GM12878 (cell line): Measurements from ENCODE around the gene NKAIN2. TPM values are rescaled to one million over a fixed set of nuclear protein-coding genes. Genes with fewer than 3 reads are reported as not detected.

Source experiments
- ATAC-seq: fragments of 200-7000 bp; cut with Tn5 transposase; 3 replicates; pipeline ENCODE4 v1.9.1; 2020; ENCODE audit warnings: mild to moderate bottlenecking, moderate library complexity
- BruUV-seq: library from RNA; stranded (reverse); fragments of 400-500 nt; replicated peaks from 2 replicates; lab custom pipeline; 2021; lab: Mats Ljungman, UMichigan
- CTCF ChIA-PET: fragments of 300-600 bp; sonication (Branson Sonifier 250); formaldehyde crosslinking; extraction: SDS; loops from one replicate; lab custom pipeline; 2021; ENCODE audit warnings: inconsistent platforms; lab: Yijun Ruan, JAX
- POLR2A ChIA-PET: fragments of 350-600 bp; formaldehyde crosslinking; extraction: SDS; loops from one replicate; lab custom pipeline; 2021; ENCODE audit warnings: inconsistent platforms; lab: Charles Lee
- RAD21 ChIA-PET: fragments of 300-600 bp; sonication (Branson Sonifier 250); formaldehyde crosslinking; loops from one replicate; lab custom pipeline; 2023; ENCODE audit warnings: antibody characterized with exemption; ENCODE audit not compliant: unreplicated experiment; lab: Charles Lee
- SMC1A ChIA-PET: fragments of 300-600 bp; sonication (Branson Sonifier 250); formaldehyde crosslinking; loops from one replicate; lab custom pipeline; 2023; ENCODE audit not compliant: unreplicated experiment, uncharacterized antibody; lab: Charles Lee
- DNase-seq: peaks from one replicate; pipeline ENCODE4 v3.0.0-alpha.2; 2011; ENCODE audit warnings: low read depth, low spot score
- FAIRE-seq: peaks from 3 replicates; lab custom pipeline; 2011; peaks lifted over from hg19 to GRCh38; lab: Jason Lieb, UNC
- H2AFZ ChIP-seq: 2 replicates; pipeline ENCODE4 v1.6.0; 2011; ENCODE audit warnings: low read depth, low read length, control low read depth; ENCODE audit not compliant: control insufficient read depth
- H3K27ac ChIP-seq: 2 replicates; pipeline ENCODE4 v1.5.1; 2011; ENCODE audit warnings: control low read depth; ENCODE audit not compliant: control insufficient read depth, insufficient read depth
- H3K27me3 ChIP-seq, 2 experiments: replicated peaks in 1 of 2; 2 replicates each; pipeline versions ENCODE4 v1.6.0 to v1.6.1; 2011; ENCODE audit warnings: low read length in 1 of 2; ENCODE audit not compliant: control insufficient read depth in 2 of 2, insufficient read depth in 2 of 2
- H3K36me3 ChIP-seq, 2 experiments: 2 replicates each; pipeline ENCODE4 v1.5.1; 2011; ENCODE audit warnings: low read length in 1 of 2; ENCODE audit not compliant: control insufficient read depth in 2 of 2, insufficient read depth in 2 of 2
- H3K4me1 ChIP-seq: 2 replicates; pipeline ENCODE4 v1.6.1; 2011; ENCODE audit warnings: mild to moderate bottlenecking, low read length, moderate library complexity, mixed read lengths; ENCODE audit not compliant: control insufficient read depth, insufficient read depth
- H3K4me2 ChIP-seq: 2 replicates; pipeline ENCODE4 v1.6.0; 2011; ENCODE audit warnings: control low read depth; ENCODE audit not compliant: control insufficient read depth, insufficient read depth
- H3K4me3 ChIP-seq: fragments of 200-600 bp; sonication (generic); 2 replicates; pipeline ENCODE4 v1.5.1; 2016
- H3K79me2 ChIP-seq: 2 replicates; pipeline ENCODE4 v1.6.0; 2011; ENCODE audit warnings: low read length; ENCODE audit not compliant: control insufficient read depth, insufficient read depth
- H3K9ac ChIP-seq: 2 replicates; pipeline ENCODE4 v1.8.0; 2011; ENCODE audit warnings: low read length, control low read depth, mixed read lengths; ENCODE audit not compliant: control insufficient read depth, insufficient read depth
- H3K9me3 ChIP-seq: replicated peaks from 3 replicates; pipeline ENCODE4 v1.5.1; 2011; ENCODE audit warnings: mild to moderate bottlenecking, low read length; ENCODE audit not compliant: control insufficient read depth, insufficient read depth
- H4K20me1 ChIP-seq: 2 replicates; pipeline ENCODE4 v1.6.0; 2011; ENCODE audit not compliant: control insufficient read depth, insufficient read depth
- ASH2L ChIP-seq: fragments of 300-600, 200-600 bp; sonication (generic); IDR thresholded peaks from 2 replicates; pipeline ENCODE4 v1.6.1; 2017; ENCODE audit warnings: low read depth, mild to moderate bottlenecking, borderline replicate concordance
- BACH1 ChIP-seq: fragments of 450-650 bp; IDR thresholded peaks from 2 replicates; pipeline ENCODE4 v1.6.1; 2017; ENCODE audit warnings: mild to moderate bottlenecking, borderline replicate concordance
- CBFB ChIP-seq: IDR thresholded peaks from 2 replicates; pipeline ENCODE4 v1.6.1; 2016; ENCODE audit warnings: antibody characterized with exemption, low read depth
- CHD1 ChIP-seq: IDR thresholded peaks from 2 replicates; pipeline ENCODE4 v1.6.1; 2012; ENCODE audit warnings: low read depth, low read length, improper control_type of control experiment
- HDAC6 ChIP-seq: fragments of 200-600 bp; sonication (generic); IDR thresholded peaks from one replicate; pipeline ENCODE4 v1.8.0; 2017; ENCODE audit warnings: antibody characterized with exemption; ENCODE audit not compliant: unreplicated experiment
- HDGF ChIP-seq: fragments of 450-650 bp; IDR thresholded peaks from 2 replicates; pipeline ENCODE4 v1.6.1; 2016; ENCODE audit warnings: antibody characterized with exemption
- IKZF1 ChIP-seq: fragments of 450-650 bp; conservative IDR thresholded peaks from 2 replicates; pipeline ENCODE4 v1.6.1; 2017; ENCODE audit warnings: antibody characterized with exemption, mild to moderate bottlenecking
- MEF2A ChIP-seq: IDR thresholded peaks from 2 replicates; pipeline ENCODE4 v1.6.1; 2011; ENCODE audit warnings: low read depth, mild to moderate bottlenecking, low read length, moderate library complexity; ENCODE audit not compliant: insufficient read depth
- MYC ChIP-seq: IDR thresholded peaks from 2 replicates; pipeline ENCODE4 v1.6.1; 2011; ENCODE audit warnings: mild to moderate bottlenecking, low read length, moderate library complexity, inconsistent platforms; ENCODE audit not compliant: insufficient read depth, insufficient replicate concordance, insufficient read length, severe bottlenecking
- NFYA ChIP-seq: IDR thresholded peaks from 2 replicates; pipeline ENCODE4 v1.6.1; 2011; ENCODE audit warnings: low read depth, mild to moderate bottlenecking, low read length, improper control_type of control experiment, borderline replicate concordance
- NFYB ChIP-seq: IDR thresholded peaks from 2 replicates; pipeline ENCODE4 v1.6.1; 2011; ENCODE audit warnings: low read depth, mild to moderate bottlenecking, low read length, improper control_type of control experiment, moderate library complexity; ENCODE audit not compliant: insufficient read depth
- NR2C2 ChIP-seq: IDR thresholded peaks from 2 replicates; pipeline ENCODE4 v1.6.1; 2011; ENCODE audit warnings: borderline replicate concordance, low read depth; ENCODE audit not compliant: control insufficient read depth, insufficient read length
- NR2F1 ChIP-seq: fragments of 450-650 bp; conservative IDR thresholded peaks from 2 replicates; pipeline ENCODE4 v1.6.1; 2017; ENCODE audit warnings: mild to moderate bottlenecking
- NRF1 ChIP-seq: conservative IDR thresholded peaks from 2 replicates; pipeline ENCODE4 v1.6.1; 2011; ENCODE audit warnings: mild to moderate bottlenecking, low read depth, low read length, improper control_type of control experiment
- POLR2A ChIP-seq: IDR thresholded peaks from 2 replicates; pipeline ENCODE4 v1.6.1; 2011; ENCODE audit warnings: low read depth, mild to moderate bottlenecking, low read length
- RB1 ChIP-seq: fragments of 450-650 bp; formaldehyde crosslinking; IDR thresholded peaks from 2 replicates; pipeline ENCODE4 v1.6.1; 2017; ENCODE audit warnings: mild to moderate bottlenecking, borderline replicate concordance
- ZNF274 ChIP-seq: IDR thresholded peaks from one replicate; pipeline ENCODE4 v1.8.0; 2011; ENCODE audit not compliant: insufficient read length, insufficient read depth
- ZNF384 ChIP-seq: IDR thresholded peaks from 2 replicates; pipeline ENCODE4 v1.6.1; 2012; ENCODE audit warnings: low read depth, mild to moderate bottlenecking, low read length, improper control_type of control experiment, borderline replicate concordance
- ZSCAN29 ChIP-seq: fragments of 450-650 bp; IDR thresholded peaks from 2 replicates; pipeline ENCODE4 v1.6.1; 2017; ENCODE audit warnings: mild to moderate bottlenecking, moderate library complexity
- WGBS: methylation state at CpG from one replicate; pipeline ENCODE4 v1.1.6; 2016; ENCODE audit warnings: low lambda C conversion rate; ENCODE audit not compliant: insufficient replicate concordance, insufficient coverage; ENCODE audit errors: missing lambda C conversion rate; 5-methylcytosine and 5-hydroxymethylcytosine counted together
- in situ Hi-C: fragments of 300-500 bp; cut with MboI; formaldehyde crosslinking; loops from 9 replicates; pipeline ENCODE4 v1.14.3; 2018; ENCODE audit warnings: mixed read lengths
- intact Hi-C: fragments of 100-400 bp; cut with micrococcal nuclease; formaldehyde crosslinking; loops from one replicate; pipeline ENCODE4 v1.14.2; 2022; ENCODE audit not compliant: unreplicated experiment
- polyA plus RNA-seq, 11 experiments: library from polyadenylated mRNA; depleted of rRNA in 4 of 11; unstranded in 6 of 11; stranded (reverse) in 5 of 11; fragments of >200 nt; fragmentation: Nextera tagmentation in 4 of 11; fragmentation: Illumina TruSeq in 1 of 11; extraction: Ambion mirVana in 4 of 11; extraction: Trizol in 1 of 11; gene quantifications; 1 replicate in 1 of 11; 2 replicates in 10 of 11; pipeline versions ENCODE4 v1.2.1 to v1.2.3, GENCODE V29; 2011 to 2016; ENCODE audit warnings: inconsistent platforms in 2 of 11, missing spikeins in 2 of 11, low read depth in 1 of 11
- total RNA-seq, 4 experiments: library from RNA; depleted of rRNA in 3 of 4; stranded (reverse); fragments of >200 nt in 3 of 4; fragmentation: Illumina TruSeq in 1 of 4; extraction: Trizol in 1 of 4; gene quantifications; 2 replicates each; pipeline versions ENCODE4 v1.2.1 to v1.2.3, GENCODE V29; 2013 to 2021
- TF ChIP-seq, protein P1 (sequence below): fragments of 450-650 bp; IDR thresholded peaks from 2 replicates; pipeline ENCODE4 v1.6.1; 2014; ENCODE audit warnings: mild to moderate bottlenecking

NKAIN2 gene
- total and polyA plus RNA-seq, 10 of the 15 experiments (the other 5 are each of a cell fraction or from before 2014, with no cell fraction given), result not detected

DNA sequence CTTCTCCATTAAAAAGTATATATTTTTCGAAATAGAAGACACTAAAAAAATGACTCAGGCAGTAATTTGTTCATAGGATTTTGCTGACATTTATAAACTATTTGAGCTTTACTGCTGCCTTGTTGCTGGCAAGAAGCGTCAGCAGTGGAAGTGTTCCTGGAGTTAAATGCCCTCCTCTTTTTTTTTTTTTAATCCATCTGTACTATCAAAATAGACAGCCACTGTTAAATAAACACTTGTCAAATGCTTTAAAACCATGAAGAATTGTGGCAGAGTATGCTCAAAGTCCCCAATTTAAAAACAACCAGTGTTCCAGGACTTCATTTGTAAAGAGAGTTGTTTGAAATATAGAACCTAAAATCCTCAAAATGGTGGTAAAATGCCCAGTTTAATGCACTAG is 253.8 kb downstream of the NKAIN2 start:
- SMC1A ChIA-PET, result interaction anchor here (1.0 kb wide), 1 partner anchor 11 kb away, joined by 3 read pairs; no protein-coding TSS in a partner anchor
- in situ Hi-C loops, result no loop called here

More for the DNA sequence above, 253.8 kb downstream of the NKAIN2 start:
- Histone ChIP-seq H4K20me1 (no peaks in the 10 kb centered on the region), H3K4me3 (no peak overlapping the region), H3K27me3 (no peaks in the 10 kb centered on the region; a peak in 1 of 4 replicates), H3K4me1 (no peaks in the 10 kb centered on the region), H3K4me2 (no peak overlapping the region), H3K36me3 (no peaks in the 10 kb centered on the region), H3K27ac (no peak overlapping the region), H3K79me2 (no peaks in the 10 kb centered on the region), H3K9ac (no peak overlapping the region), H2AFZ (no peak overlapping the region), H3K9me3 (no peaks in the 10 kb centered on the region)
- ATAC-seq (no peak), DNase-seq (no peak), FAIRE-seq (no peak)
- BruUV-seq, result no TSS peak
- ChIA-PET CTCF (interaction anchor here (1.0 kb wide), 1 partner anchor 255 kb away, joined by 3 read pairs; no protein-coding TSS in a partner anchor), POLR2A (no interaction called here), RAD21 (no interaction called here)
- WGBS, result 38% methylated on average over 2 of the region's 2 CpGs
- intact Hi-C loops, result no loop called here
- TF ChIP-seq ZSCAN29 (no peak), MEF2A (no peak), NFYA (no peak), NRF1 (no peak), ASH2L (no peak), CHD1 (no peak), CBFB (no peak), MYC (no peak), IKZF1 (no peak), HDAC6 (no peak), HDGF (no peak), NR2F1 (no peak), NFYB (no peak), NR2C2 (no peak), RB1 (no peak), ZNF274 (no peak), POLR2A (no peak), BACH1 (no peak), ZNF384 (no peak)
- TF ChIP-seq, protein P1, sequence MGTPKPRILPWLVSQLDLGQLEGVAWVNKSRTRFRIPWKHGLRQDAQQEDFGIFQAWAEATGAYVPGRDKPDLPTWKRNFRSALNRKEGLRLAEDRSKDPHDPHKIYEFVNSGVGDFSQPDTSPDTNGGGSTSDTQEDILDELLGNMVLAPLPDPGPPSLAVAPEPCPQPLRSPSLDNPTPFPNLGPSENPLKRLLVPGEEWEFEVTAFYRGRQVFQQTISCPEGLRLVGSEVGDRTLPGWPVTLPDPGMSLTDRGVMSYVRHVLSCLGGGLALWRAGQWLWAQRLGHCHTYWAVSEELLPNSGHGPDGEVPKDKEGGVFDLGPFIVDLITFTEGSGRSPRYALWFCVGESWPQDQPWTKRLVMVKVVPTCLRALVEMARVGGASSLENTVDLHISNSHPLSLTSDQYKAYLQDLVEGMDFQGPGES, result no peak
- TF ChIP-seq, all 136 proteins: peak for 0
